ENCODE results near the gene CD163. TPM values are rescaled to one million over a fixed set of nuclear protein-coding genes. Genes with fewer than 3 reads are reported as not detected.

CD163 gene
- total RNA-seq, 1 donor from 2014 or later, result 97.5 TPM

Other genes with a start within 250 kb of the CD163 start
- gene ACSM4, start 199.7 kb downstream of the CD163 start, total RNA-seq, result not detected
- gene CD163L1, start 59.6 kb downstream of the CD163 start, total RNA-seq, result 3.0 TPM
- gene APOBEC1, start 162.1 kb upstream of the CD163 start, total RNA-seq, result not detected
- gene GDF3, start 192.0 kb upstream of the CD163 start, total RNA-seq, result not detected
- gene DPPA3, start 207.7 kb upstream of the CD163 start, total RNA-seq, result not detected
- not detected for gene CLEC4C, start 243.6 kb upstream of the CD163 start, total RNA-seq